ENCODE measurements around the gene RPS15A.

- no peak for TF ChIP-seq CTCF (IDR thresholded peaks at IDR 0.05; ENCODE audit: poor library complexity, severe bottlenecking)
- no peak for TF ChIP-seq POLR2AphosphoS5 (IDR thresholded peaks at IDR 0.05)
- no peak for TF ChIP-seq SMC3 (conservative IDR thresholded peaks at IDR 0.05; ENCODE audit: poor library complexity)
- TF ChIP-seq RAD21 (conservative IDR thresholded peaks at IDR 0.05): no peak
- TF ChIP-seq TAF1 (IDR thresholded peaks at IDR 0.05; ENCODE audit: low read depth): no peak
- TF ChIP-seq MXI1 (conservative IDR thresholded peaks at IDR 0.05; ENCODE audit: poor library complexity, severe bottlenecking): no peak
- TF ChIP-seq EP300 (conservative IDR thresholded peaks at IDR 0.05; ENCODE audit: poor library complexity, severe bottlenecking): no peak
- no peak for TF ChIP-seq REST (IDR thresholded peaks at IDR 0.05; ENCODE audit: borderline replicate concordance)
These were observed 7.3 kb downstream of the RPS15A start for GRCh38 chr16:18782697-18783429.
